ENCODE measurements around the gene KICS2.

The KICS2 gene

GRCh38 chr12:64222009-64222765 is at the start of gene KICS2:
Gene KICS2 (minus strand): TSS chr12:64222296. CDS start chr12:64222237, 59 bp downstream.
- peak; percentile 42 to 99 (median 90) for DNase-seq

- DNase-seq = no peak
These were observed 48.3 kb upstream of the KICS2 start for GRCh38 chr12:64270411-64270810.

GRCh38 chr12:64269161-64269560 is 47.1 kb upstream of the KICS2 start:
- no peak for DNase-seq

- DNase-seq = no peak
These were observed 46.3 kb upstream of the KICS2 start for GRCh38 chr12:64268409-64268808.

- no peak for DNase-seq
These were observed 43.7 kb upstream of the KICS2 start for GRCh38 chr12:64265839-64266238.

GRCh38 chr12:64261813-64262212 is 39.7 kb upstream of the KICS2 start:
- DNase-seq = no peak

- no peak for DNase-seq
These were observed 36.5 kb upstream of the KICS2 start for GRCh38 chr12:64258576-64258975.

GRCh38 chr12:64256166-64256800 is 34.2 kb upstream of the KICS2 start:
- DNase-seq = peak in 2 of 58 donors; percentile 33 to 68

GRCh38 chr12:64255249-64255648 is 33.2 kb upstream of the KICS2 start:
- DNase-seq = no peak

- no peak for DNase-seq
These were observed 31.3 kb upstream of the KICS2 start for GRCh38 chr12:64253356-64253755.

- DNase-seq = no peak
These were observed 30.6 kb upstream of the KICS2 start for GRCh38 chr12:64252681-64253080.

GRCh38 chr12:64243809-64244208 is 21.7 kb upstream of the KICS2 start:
- DNase-seq = no peak

- no peak for DNase-seq
These were observed 18.7 kb upstream of the KICS2 start for GRCh38 chr12:64240781-64241180.

- no peak for DNase-seq
These were observed 15.3 kb upstream of the KICS2 start for GRCh38 chr12:64237382-64237781.

GRCh38 chr12:64236549-64236948 is 14.5 kb upstream of the KICS2 start:
- DNase-seq = peak in 1 of 58 donors; percentile 26

GRCh38 chr12:64232196-64232595 is 10.1 kb upstream of the KICS2 start:
- no peak for DNase-seq

GRCh38 chr12:64229796-64230195 is 7.7 kb upstream of the KICS2 start:
- DNase-seq = peak in 23 of 58 donors; percentile 6 to 62 (median 36)

- DNase-seq = peak in 4 of 58 donors; percentile 3 to 8 (median 6)
These were observed 7.1 kb upstream of the KICS2 start for GRCh38 chr12:64229240-64229639.

- DNase-seq = no peak
These were observed 3.5 kb upstream of the KICS2 start for GRCh38 chr12:64225626-64226025.

GRCh38 chr12:64221651-64222008 is 466 bp downstream of the KICS2 start:
- DNase-seq = peak in 54 of 58 donors; percentile 41 to 88 (median 74)

GRCh38 chr12:64220046-64220445 is 2.0 kb downstream of the KICS2 start:
- no peak for DNase-seq

- DNase-seq = no peak
These were observed 3.0 kb downstream of the KICS2 start for GRCh38 chr12:64219145-64219544.

- DNase-seq = no peak
These were observed 3.5 kb downstream of the KICS2 start for GRCh38 chr12:64218597-64218996.
